KMS-11 (cell line): ENCODE results near the gene NECTIN4.

ENCODE experiments used
- H2AFZ ChIP-seq: fragments of 200-600 bp; sonication (generic); 2 replicates; pipeline ENCODE4 v1.6.1; 2016; ENCODE audit warnings: antibody characterized with exemption, mixed run types, low read depth
- H3K27ac ChIP-seq: fragments of 200-600 bp; sonication (generic); 2 replicates; pipeline ENCODE4 v1.6.1; 2016; ENCODE audit warnings: mild to moderate bottlenecking, mixed run types
- H3K27me3 ChIP-seq: fragments of 200-600 bp; sonication (generic); 2 replicates; pipeline ENCODE4 v1.6.1; 2017; ENCODE audit warnings: mild to moderate bottlenecking, low read depth, mixed run types, moderate library complexity; ENCODE audit not compliant: insufficient read depth
- H3K36me3 ChIP-seq: fragments of 200-600 bp; sonication (generic); 2 replicates; pipeline ENCODE4 v1.6.1; 2017; ENCODE audit warnings: mild to moderate bottlenecking, mixed run types; ENCODE audit not compliant: insufficient read depth
- H3K4me1 ChIP-seq: fragments of 200-600 bp; sonication (generic); 2 replicates; pipeline ENCODE4 v1.6.1; 2016; ENCODE audit warnings: mild to moderate bottlenecking, low read depth, mixed run types; ENCODE audit not compliant: poor library complexity, severe bottlenecking
- H3K4me2 ChIP-seq: fragments of 200-600 bp; sonication (generic); 2 replicates; pipeline ENCODE4 v1.7.0; 2016; ENCODE audit warnings: mild to moderate bottlenecking, mixed run types
- H3K4me3 ChIP-seq: fragments of 200-600 bp; sonication (generic); IDR thresholded peaks from 2 replicates; pipeline ENCODE4 v1.6.1; 2017; ENCODE audit warnings: low read depth, low read length, mixed read lengths; ENCODE audit not compliant: insufficient read depth
- H3K79me2 ChIP-seq: fragments of 200-600 bp; sonication (generic); 2 replicates; pipeline ENCODE4 v1.6.1; 2016; ENCODE audit warnings: low read depth, mixed run types; ENCODE audit not compliant: insufficient read depth
- H3K9ac ChIP-seq: fragments of 200-600 bp; sonication (generic); 2 replicates; pipeline ENCODE4 v1.6.1; 2016; ENCODE audit warnings: mild to moderate bottlenecking, mixed run types
- H4K20me1 ChIP-seq: fragments of 200-600 bp; sonication (generic); 2 replicates; pipeline ENCODE4 v1.6.1; 2016; ENCODE audit warnings: mild to moderate bottlenecking, mixed run types; ENCODE audit not compliant: insufficient read depth
- TF ChIP-seq, protein P1 (sequence below): fragments of 200-600 bp; sonication (generic); conservative IDR thresholded peaks from 2 replicates; pipeline ENCODE4 v1.6.1; 2017; ENCODE audit warnings: low read depth, mild to moderate bottlenecking, antibody characterized with exemption, low read length, moderate library complexity, mixed read lengths

The NECTIN4 gene

DNA sequence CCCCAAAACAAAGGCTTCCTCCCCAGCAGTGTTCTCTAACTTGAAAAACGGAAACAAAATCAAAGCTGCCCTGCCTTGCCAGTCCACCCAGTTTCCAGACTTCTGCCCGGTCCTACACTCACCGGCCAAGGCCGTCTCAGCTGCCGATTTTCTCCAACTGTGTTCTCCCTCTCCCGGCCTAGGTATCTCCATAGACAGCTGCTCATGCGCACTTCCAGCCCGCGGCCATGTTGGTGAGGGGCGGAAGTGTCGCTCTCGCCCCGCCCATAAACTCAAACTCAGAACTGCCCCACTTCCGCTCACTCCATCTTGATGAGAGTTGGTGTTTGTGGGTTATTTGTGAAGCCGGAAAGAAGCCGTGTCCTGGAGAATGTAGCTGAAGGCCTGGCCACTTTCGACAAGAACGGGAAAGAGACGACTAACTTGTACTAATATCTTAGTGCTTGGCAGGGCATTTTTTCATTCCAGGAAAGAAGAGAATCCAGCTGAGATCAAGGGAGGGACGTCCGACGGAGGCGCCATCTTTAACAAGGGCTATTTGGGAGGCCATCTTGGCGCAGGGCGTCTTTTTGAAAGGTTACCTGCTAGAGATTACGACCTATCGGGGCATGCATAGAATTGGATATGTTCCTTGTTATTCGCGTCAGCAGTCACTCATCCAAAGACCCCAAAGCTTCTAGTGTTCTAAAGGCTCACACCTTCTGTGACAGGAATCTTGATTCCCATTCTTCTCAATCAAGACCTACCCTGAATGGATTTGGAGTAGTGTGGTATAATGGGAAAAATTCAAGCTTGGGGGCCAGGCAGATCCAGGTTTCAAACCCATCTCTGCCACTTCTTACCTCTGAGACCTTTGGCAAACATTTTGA lies 43.4 kb downstream of the NECTIN4 start, which contains the start of gene USF1:
Gene USF1, minus strand, starts transcription at position 242 of the 869 bp plus-strand sequence. CDS start 2,702 bp downstream, outside the sequence.
- Histone ChIP-seq H3K4me2 (peak within 1 kb of the TSS; percentile 63), H3K79me2 (peaks cover 25% of the 10 kb centered on the region), H3K9ac (peak within 1 kb of the TSS; percentile 70), H3K4me3 (peak within 1 kb of the TSS; percentile 99), H3K36me3 (peaks cover 6% of the 10 kb centered on the region; the same call in 1 of the 2 replicates), H3K4me1 (peaks cover 35% of the 10 kb centered on the region), H2AFZ (peak within 1 kb of the TSS; percentile 65), H3K27ac (peak within 1 kb of the TSS; percentile 74), H3K27me3 (no peaks in the 10 kb centered on the region), H4K20me1 (no peaks in the 10 kb centered on the region)
- TF ChIP-seq, protein P1, sequence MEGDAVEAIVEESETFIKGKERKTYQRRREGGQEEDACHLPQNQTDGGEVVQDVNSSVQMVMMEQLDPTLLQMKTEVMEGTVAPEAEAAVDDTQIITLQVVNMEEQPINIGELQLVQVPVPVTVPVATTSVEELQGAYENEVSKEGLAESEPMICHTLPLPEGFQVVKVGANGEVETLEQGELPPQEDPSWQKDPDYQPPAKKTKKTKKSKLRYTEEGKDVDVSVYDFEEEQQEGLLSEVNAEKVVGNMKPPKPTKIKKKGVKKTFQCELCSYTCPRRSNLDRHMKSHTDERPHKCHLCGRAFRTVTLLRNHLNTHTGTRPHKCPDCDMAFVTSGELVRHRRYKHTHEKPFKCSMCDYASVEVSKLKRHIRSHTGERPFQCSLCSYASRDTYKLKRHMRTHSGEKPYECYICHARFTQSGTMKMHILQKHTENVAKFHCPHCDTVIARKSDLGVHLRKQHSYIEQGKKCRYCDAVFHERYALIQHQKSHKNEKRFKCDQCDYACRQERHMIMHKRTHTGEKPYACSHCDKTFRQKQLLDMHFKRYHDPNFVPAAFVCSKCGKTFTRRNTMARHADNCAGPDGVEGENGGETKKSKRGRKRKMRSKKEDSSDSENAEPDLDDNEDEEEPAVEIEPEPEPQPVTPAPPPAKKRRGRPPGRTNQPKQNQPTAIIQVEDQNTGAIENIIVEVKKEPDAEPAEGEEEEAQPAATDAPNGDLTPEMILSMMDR: no peak

GRCh38 chr1:161044908-161045735 lies 44.2 kb downstream of the NECTIN4 start:
- peak overlapping the region; percentile 65 for H2AFZ ChIP-seq
- TF ChIP-seq, protein P1: no peak
- no peaks in the 10 kb centered on the region for H3K27me3 ChIP-seq
- H3K4me1 ChIP-seq: peaks cover 35% of the 10 kb centered on the region
- H3K4me3 ChIP-seq: peak overlapping the region; percentile 99
- H3K9ac ChIP-seq: peak overlapping the region; percentile 70
- peaks cover 25% of the 10 kb centered on the region for H3K79me2 ChIP-seq
- H3K4me2 ChIP-seq: peak overlapping the region; percentile 63
- peaks cover 6% of the 10 kb centered on the region; the same call in 1 of the 2 replicates for H3K36me3 ChIP-seq
- no peaks in the 10 kb centered on the region for H4K20me1 ChIP-seq
- H3K27ac ChIP-seq: peak overlapping the region; percentile 74

DNA sequence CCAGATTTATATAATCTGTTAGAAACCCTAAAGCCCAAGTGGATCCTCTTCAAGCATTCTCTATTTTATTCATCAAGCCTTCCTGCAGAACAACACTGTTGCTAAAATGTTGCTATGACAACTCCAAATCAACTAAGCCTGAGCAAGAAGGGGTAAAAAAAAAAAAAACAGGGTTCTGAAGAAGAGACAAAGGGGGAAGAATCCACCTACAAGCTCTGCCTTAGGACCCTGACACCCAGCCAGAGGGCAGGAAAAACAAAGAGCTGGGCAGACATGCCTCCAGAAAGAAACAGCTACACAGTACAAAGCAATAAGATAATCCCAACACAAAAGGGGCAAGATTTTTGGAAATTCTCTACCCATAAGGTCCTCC lies 44.8 kb downstream of the NECTIN4 start:
- Histone ChIP-seq H4K20me1 (no peaks in the 10 kb centered on the region), H3K4me3 (peak overlapping the region; percentile 99), H3K36me3 (peaks cover 6% of the 10 kb centered on the region; the same call in 1 of the 2 replicates), H3K9ac (peak overlapping the region; percentile 70; the same call in 1 of the 2 replicates), H3K27ac (peak overlapping the region; percentile 74), H3K4me1 (peaks cover 40% of the 10 kb centered on the region), H3K27me3 (no peaks in the 10 kb centered on the region), H3K79me2 (peaks cover 25% of the 10 kb centered on the region), H3K4me2 (peak overlapping the region; percentile 63), H2AFZ (peak overlapping the region; percentile 65)
- TF ChIP-seq, protein P1: no peak

GRCh38 chr1:161039546-161039945 lies 49.8 kb downstream of the NECTIN4 start:
- no peaks in the 10 kb centered on the region for H4K20me1 ChIP-seq
- peak overlapping the region; percentile 86 for H3K4me2 ChIP-seq
- H3K4me1 ChIP-seq: peaks cover 40% of the 10 kb centered on the region
- H3K36me3 ChIP-seq: peaks cover 6% of the 10 kb centered on the region; the same call in 1 of the 2 replicates
- peaks cover 14% of the 10 kb centered on the region for H3K79me2 ChIP-seq
- no peak overlapping the region; the same call in 1 of the 2 replicates for H3K9ac ChIP-seq
- no peak overlapping the region for H3K4me3 ChIP-seq
- H2AFZ ChIP-seq: no peak overlapping the region
- no peaks in the 10 kb centered on the region for H3K27me3 ChIP-seq
- TF ChIP-seq, protein P1: no peak; the same call in none of the 2 replicates
- peak overlapping the region; percentile 10; the same call in 1 of the 2 replicates for H3K27ac ChIP-seq
